NCI-H69 (cell line): ENCODE measurements around the gene PDGFRB.

Experiments
- DNase-seq: peaks from one replicate; lab custom pipeline; 2025; lab: John Stamatoyannopoulos, UW

Gene PDGFRB

DNA sequence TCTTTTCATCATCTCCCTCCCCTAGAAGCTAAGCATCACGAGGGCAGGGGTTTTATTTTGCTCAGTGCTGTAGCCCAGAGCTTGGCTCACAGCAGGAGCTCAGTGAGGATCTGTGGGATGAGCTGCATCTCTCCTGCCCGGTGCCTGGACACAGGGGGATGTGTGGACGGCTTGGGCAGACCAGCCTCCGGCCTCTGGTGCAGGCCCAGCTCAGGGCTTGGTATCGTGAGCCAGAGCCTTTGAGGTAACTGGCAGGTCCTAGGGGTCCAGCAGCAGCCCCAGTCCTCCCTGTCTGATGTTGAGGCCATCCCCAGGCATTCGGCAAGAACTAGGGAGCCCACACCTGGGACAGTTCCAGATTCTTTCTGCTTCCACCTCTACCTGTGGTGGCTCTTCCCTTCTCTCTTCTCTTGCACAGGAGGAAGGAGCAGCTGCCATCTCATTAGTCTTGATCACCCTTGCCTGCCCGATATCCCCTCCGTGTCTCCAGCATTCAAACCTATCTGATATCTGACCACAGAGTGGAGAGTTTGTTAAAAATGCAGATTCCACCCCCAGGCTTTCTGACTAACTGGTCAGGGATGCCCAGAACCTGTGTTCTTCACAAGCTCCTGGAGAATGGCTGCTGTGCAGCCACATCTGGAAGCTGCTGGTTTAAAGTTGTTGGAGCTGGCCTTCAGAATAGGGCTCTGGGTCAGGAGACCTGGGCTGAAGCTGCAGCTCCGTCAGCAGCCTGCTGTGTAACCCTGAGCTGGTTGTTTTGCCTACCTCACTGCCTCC lies 26.3 kb upstream of the PDGFRB start:
- DNase-seq = no peak

DNA sequence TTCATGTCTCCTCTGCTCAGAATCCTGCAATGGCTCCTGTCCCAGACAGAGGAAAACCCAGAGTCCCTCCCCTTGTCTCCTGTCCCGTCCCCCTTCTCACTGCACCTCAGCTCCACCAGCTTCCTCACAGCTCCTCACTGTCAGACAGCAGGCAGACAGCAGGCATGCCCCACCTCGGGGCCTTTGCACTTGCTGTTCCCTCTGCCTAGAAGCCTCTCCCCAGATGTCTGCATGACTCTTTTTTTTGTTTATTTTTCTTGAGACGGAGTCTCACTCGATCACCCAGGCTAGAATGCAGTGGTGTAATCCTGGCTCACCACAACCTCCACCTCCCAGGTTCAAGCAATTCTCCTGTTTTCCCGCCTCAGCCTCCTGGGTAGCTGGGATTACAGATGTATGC lies 25.4 kb upstream of the PDGFRB start:
- no peak for DNase-seq

DNA sequence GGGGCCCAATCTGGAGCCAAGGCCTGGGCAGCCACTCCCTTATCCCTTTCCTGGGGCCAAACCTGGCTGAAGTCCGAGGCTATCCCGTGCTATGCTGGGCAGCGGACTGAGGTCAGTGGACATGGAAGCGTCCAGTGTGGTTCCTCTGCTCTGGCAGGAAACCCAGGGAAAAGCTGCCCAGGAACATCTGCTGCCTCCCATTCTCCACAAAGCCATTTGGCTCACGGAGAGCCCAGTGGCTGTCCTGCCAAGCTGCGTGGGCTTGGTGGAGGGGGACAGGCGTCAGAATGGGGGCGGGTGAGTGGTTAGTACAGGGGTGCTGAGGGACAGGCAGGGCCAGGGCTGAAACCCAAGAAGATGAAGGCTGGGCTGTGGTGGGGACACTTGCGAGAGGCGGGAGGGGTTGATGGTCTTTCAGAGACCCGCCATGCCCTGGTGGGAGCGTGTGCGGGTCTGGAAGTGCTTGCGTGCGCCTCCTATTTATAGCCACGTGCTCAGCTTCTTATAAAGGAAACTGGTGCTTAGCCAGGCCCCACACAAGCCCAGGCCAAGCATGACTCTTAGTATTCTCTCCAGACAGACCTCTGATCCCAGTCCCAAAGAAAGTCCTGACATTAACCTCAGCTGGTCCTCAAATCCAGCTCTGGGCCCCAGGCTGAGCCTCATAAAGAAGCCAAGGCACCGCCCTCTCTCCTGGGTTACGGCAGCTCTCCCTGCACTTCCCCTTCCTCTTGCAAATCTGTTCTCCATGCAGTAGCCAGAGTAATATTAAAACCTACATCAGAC lies 24.8 kb upstream of the PDGFRB start:
- no peak for DNase-seq

DNA sequence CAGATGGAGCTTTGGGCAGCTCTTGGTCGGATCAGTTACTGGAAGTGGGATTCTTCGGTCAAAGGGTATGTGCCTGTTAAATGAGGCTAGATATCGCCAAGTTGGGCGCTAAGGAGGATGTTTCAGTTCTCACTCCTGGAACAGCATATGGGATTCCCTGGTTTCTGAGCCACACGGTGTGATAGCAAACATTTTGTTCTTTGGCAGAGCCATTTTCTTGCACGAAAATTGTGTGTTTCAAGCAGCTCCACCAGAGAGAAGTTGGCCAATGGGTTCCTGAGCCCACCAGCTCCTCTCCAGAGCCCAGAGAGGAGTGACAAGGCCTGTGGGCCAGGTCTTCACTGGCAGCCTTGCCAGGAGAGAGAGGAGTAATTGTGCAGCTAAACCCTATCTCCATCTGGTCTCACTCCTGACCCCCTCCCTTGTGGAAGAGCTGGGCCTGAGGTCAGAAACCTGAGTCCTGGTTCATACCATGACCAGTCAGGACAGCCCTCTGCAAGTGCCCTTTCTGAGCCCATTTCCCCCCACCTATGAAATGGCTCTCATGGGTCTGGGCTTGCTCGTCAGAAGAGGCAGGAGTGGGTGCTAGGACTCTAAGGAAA lies 23.5 kb upstream of the PDGFRB start:
- DNase-seq = no peak

DNA sequence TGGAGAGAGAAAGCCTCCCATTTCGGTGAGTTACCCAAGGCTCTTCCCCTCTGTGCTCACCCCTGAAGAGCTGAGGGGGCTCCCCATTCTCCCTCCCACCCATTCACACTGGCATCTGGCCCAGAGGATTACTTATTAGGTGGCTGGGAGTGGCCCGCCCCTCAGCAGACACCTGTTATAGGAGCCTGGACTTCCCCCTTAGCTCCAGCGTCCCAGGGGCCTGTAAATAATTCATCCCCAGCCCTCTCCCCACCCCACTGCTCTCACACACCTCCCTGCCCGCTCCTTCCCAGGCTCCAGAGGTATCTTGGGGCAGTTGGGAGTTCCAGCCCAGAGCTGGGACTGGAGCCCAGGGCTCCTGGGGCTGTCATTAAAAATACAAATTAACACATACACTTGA lies 22.6 kb upstream of the PDGFRB start:
- peak; percentile 38 for DNase-seq

DNA sequence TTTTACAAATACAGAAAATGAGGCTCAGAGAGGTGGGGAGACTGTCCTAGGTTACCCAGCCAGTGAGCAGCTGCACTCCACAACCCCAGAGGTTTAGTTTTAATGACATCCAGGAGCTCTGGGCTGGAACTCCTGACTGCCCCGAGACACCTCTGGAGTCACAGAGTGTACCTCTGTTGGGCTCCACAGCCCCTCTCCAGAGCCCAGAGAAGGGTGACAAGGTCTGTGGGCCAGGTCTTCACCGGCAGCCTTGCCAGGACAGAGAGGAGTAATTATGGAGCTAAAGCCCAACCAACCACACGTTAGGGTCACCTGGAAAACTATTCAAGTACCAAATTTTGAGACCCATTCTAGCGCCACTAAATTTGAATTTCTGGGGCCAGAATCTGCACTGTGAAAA lies 22.1 kb upstream of the PDGFRB start:
- DNase-seq = no peak

DNA sequence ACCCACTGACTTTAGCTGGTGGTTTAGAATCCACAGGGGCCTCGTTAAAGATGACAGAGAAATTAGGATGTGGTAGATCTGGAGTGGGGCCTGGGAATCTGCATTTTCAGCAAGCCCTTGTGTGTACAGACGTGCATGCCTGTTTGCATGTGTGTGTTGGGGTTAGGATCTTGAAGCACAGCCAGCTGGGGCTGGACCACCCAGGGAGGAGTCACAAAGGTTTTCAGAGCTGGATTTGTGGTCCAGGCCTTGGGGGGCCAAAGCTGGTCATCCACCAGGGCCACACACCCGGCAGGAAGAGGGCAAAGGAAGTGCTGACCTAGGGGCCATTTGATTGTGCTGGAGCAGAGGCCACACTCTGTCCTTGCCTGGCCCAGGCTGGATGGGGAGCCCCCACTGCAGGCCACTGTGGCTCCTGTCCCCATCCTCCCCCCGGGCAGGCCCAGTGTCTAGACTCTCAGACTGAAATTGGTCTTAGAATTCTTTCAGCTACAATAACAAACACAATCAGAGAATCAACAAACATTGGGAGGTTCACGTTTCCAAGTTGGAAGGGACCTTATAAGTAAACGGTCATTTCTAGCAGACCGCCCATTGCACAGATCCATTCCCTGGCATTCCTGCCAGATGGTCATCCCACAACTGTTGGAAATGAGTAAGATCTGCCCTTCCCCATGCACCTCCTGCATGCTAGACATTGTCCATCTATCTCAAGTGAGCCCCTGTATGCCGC lies 21.3 kb upstream of the PDGFRB start:
- no peak for DNase-seq

DNA sequence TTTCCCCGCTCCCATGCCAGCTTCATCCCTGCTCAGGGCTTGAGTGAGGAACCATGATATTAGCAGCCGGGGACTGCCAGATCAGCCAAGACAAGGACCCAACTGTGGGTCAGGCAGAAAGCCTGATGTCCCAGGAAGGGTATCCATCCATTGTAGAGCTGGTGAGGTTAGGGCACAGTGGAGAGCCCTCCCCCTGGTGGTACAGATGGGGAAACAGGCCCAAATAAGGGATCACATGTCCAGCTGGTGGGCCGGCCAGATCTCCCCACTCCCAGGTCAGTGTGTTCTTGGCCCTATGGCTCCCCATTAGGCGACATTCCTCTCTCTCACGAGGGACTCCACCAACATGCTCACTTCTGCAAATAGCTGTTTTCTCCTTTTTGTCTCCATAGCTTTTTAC lies 19.9 kb upstream of the PDGFRB start:
- DNase-seq = peak; percentile 36

DNA sequence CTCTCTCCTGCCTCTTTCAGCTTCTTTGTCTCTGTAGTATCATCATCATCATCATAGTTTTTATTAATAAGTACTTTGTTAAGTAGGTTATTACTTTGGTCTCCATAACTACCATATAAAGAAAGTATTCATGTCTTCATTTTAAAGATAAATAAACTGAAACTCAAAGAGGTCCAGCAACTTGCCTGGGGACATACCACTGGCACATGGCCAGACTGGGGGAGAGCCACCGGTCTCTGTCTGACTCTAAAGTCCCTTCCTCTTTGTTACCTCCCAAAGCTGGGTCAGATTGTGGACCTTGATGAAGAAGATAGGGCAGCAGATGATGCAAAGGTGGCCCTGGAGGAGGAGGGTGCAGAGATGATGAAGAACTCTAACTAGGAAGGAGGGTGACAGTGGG lies 19.4 kb upstream of the PDGFRB start:
- DNase-seq = no peak

DNA sequence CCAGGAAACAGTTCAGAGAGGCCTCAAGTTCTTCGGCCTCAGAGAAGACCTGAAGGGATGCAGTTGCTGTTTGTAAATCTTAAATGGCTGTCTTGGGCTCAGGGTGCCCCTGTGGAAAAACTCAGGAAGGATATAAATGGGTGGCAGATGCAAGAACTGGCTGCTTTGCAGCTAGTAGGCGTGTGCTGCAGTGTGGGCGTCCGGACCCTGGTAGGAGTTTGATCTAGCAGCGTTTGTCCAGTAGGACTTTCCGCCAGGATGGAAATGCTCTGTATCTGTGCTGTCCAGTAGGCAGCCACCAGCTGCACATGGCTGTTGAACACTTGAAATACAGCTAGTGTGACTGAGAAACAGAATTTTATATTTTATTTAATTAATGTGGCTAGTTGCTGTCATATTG lies 18.6 kb upstream of the PDGFRB start:
- no peak for DNase-seq

DNA sequence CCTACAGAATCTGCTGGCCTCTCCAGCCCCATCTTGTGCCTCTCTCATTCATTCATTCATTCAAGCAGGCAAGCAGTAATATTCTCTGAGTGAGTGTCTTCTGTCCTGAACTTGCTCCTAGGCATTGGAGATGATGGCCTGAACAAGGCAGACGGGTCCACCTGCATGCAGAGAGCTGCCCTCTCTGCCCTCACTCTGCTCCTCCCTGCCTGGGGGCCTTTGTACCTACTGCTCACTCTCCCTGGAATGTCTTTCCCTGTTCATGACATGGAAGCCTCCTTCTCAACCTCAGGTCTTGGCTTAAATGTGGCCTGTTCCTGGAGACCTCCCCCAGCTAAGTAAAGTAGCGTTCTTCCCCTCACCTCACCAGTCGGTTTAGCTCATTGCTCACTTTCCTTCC lies 17.5 kb upstream of the PDGFRB start:
- DNase-seq = no peak

DNA sequence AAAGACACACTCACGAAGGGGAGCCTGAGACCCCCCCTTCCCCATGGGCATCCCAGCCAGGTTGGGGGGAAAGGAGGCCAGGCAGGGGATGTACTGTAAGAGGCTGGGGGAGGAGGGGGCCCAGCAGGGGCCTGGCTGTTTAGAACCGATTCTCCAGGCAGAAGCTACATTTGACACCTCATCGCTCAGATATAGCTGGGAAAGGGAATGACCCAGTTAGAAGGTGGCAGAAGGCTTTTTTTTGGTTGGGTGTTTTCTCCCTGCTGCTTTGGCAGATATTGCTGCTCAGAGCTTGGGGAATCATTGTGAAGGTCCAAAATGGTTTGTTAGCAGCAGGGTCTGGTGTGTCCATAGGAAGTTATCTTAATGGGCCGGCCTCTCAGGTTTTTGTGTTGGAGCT lies 16.9 kb upstream of the PDGFRB start:
- DNase-seq = no peak

DNA sequence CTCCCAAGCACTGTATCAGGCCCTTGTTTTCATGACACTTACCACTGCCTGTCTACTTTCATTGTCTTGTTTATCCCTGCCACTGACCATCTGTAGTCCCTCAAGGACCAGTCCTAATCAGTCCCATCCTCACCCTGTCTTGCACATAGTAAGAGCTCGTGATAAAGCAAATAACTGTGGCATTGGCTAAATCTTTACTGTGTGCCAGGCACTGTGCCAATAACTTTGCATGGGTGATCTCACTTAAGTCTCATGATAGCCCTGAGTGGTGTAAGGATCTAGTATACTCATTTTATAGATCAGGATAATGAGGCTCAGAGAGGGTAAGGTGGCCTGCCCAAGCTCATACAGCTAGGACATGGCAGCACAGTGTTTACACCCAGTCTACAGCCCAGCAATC lies 16.5 kb upstream of the PDGFRB start:
- DNase-seq = no peak

DNA sequence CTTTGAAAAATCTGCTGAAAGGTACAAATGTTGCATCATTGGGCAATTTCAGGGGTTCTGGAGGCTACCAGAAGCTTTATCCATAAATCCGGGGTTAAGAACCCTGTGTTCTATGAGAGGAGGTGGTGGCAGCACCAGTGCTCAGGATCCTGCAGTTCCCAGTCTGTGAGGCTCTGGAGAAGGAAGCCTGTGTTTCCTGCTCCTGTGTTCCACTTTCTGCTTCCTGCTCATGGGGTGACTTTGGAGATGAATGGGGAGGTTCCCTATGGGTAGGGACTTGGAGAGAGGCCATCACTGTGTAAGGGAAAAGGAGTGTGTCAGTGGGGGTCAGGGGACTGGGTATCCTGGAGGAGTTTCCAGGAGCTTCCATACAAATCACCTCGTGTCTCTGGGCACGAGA lies 13.2 kb upstream of the PDGFRB start:
- DNase-seq = no peak

DNA sequence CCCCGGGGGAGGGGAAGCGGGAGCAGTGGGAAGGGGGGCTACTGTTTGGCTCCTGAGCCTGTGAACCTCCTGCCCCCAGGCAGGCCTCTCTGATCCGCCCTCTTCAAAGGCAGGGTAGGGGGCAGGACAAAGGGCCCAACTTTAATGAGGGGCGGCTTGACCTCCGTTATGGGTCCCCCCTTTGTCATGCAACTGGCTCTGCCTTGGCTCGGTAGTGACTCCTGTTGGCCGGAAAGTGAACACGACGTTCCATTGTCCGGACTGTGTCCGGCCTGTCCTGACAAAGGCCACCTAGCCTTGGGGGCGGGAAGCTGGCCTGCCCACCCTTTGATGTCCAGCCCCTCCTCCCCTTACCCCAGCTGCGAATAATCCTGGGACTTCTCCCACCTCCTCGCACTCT lies 12.3 kb upstream of the PDGFRB start:
- no peak for DNase-seq

DNA sequence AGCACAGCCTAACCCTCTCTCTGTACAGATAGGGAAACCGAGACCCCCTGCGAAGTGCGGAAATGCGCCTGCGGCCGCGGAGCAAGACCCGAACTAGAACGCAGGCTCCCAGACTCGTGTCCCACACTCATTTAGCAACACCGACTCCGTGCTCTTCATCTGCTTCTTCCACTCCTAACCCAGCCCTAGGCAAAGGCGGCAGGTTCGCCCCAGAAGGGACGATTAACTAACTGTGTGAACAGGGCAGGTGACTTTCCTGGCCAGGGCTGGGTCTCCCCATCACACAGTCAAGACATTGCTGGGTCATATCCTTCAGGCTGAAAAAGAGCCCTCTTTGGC lies 11.8 kb upstream of the PDGFRB start:
- DNase-seq = no peak

DNA sequence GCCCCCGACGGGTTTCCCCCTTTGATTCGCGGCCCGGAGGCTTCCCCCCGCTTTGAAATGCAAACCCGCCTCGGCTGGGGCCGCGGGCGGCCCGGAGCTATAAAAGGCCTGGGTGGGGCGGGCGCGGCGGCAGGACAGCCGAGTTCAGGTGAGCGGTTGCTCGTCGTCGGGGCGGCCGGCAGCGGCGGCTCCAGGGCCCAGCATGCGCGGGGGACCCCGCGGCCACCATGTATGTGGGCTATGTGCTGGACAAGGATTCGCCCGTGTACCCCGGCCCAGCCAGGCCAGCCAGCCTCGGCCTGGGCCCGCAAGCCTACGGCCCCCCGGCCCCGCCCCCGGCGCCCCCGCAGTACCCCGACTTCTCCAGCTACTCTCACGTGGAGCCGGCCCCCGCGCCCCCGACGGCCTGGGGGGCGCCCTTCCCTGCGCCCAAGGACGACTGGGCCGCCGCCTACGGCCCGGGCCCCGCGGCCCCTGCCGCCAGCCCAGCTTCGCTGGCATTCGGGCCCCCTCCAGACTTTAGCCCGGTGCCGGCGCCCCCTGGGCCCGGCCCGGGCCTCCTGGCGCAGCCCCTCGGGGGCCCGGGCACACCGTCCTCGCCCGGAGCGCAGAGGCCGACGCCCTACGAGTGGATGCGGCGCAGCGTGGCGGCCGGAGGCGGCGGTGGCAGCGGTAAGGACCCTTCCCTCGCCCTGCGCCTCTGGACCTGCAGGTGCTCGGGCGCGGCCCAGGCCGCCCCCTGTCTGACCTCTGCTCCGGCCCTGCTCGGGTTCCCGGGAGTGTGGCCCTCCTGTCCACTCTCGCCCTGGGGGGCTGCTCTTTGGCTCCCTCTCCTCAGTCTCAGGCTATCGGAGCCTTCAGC lies 11.2 kb upstream of the PDGFRB start, which contains the start of gene CDX1:
Gene CDX1 (plus strand): TSS at position 129 of the 862 bp plus-strand sequence. CDS start 99 bp downstream, at position 228.
- no peak for DNase-seq

DNA sequence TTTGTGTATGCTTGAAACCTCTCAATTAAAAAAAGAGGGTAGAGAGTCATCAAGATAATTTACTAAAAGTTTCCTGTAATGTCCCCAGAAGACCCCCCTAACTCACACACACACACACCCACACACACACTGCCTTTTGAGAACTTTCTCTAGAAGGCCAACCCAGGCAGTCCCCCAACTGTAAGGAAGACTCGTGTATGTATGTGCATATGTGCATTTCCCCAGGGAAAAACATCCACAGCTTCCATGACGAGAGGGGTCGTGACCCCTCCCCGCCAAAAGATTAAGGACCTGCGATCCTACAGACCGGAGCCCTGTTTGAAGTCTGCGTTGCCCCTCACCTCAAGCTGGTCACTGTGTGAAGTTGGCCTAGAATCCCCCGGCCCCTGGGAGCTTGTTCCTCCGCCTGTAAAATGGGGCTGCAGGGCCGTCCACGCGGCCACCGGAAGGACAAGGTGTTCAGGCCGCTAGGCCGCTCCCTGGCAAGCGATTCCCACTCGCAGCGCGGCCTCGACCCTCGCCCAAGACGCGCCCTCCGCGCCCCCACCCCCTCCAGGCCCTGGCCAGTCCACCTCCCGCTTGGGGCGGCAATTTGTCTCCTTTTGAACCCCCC lies 10.5 kb upstream of the PDGFRB start:
- DNase-seq = no peak

DNA sequence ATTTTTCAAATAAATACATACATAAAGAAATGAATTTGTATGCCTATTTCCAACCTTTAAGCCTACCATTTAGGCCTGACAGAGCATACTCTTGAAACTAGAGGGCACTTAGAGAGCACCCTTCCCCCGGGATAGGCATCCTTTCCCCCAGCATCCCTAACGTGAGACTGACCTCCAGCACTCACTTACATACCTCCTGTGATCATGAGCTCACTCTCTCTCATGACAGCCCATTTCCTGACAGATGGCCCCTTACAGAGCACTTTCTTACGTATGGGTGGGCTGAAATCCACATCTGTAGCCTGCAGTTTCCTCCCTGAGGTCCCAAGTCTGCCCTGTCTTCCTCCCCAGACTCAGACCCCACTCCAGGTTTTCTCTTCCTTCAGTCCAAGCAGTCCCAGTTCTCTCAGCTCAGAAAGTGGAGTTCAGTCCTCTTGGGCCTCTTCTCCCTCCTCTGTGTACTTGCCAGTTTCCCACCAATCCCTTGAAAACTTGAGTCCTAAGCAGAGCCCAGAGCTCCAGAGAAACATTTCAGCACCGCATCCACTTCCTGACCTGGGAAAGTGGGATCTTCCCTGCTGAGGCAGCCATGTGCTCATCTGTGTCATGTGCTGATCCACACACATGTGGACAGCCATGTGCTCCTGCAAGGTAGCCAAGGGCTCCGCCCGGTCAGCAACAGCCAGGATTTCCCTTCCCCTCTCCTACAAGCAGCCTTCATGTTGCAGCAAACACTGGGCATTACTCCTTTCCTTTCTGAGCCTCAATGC lies 8.8 kb upstream of the PDGFRB start:
- no peak for DNase-seq

DNA sequence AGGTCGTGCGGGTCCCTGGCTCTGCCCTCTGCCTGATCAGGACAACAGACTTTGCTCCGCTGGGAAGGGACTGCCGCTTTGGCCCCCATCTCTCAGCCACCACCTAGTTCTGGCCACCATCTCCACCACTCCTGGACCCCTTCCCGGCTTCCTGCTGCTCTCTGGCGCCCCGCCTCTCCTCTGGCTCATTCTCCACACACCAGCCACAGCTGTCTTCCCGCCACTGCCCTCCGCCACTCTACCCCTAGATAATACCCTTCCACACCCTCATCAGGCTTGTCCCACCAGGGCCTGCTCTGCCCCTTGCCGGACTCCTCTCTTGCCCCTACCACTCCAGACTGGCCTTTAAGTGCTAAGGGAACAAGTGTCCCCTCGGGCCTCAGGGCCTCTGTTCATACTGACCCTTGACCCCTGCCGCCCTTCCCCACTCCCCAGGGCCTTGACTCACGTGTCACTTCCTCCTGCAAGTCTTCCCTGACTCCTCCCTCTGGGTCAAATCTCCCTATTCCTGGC lies 8.0 kb upstream of the PDGFRB start:
- peak; percentile 47 for DNase-seq
